Colonic mucosa (tissue), 4 donors: ENCODE measurements around the gene CARHSP1. TPM values are rescaled to one million over a fixed set of nuclear protein-coding genes. Genes with fewer than 3 reads are reported as not detected.
"Not testable (repeated sequence)": the region's sequence is repeated elsewhere in the genome, so short reads cannot be mapped to it uniquely, and the experiment has no call there.

Source experiments
- DNase-seq: peaks from one replicate; pipeline ENCODE4 v3.0.0-alpha.2; 2020
- H3K27ac ChIP-seq: fragments of 200-600 bp; one replicate; pipeline ENCODE4 v1.8.0; 2021
- H3K27me3 ChIP-seq: fragments of 200-600 bp; one replicate; pipeline ENCODE4 v1.8.0; 2021
- H3K36me3 ChIP-seq: fragments of 200-600 bp; one replicate; pipeline ENCODE4 v1.8.0; 2021
- H3K4me1 ChIP-seq: fragments of 200-600 bp; one replicate; pipeline ENCODE4 v1.8.0; 2021; ENCODE audit warnings: mild to moderate bottlenecking
- H3K4me3 ChIP-seq: fragments of 200-600 bp; one replicate; pipeline ENCODE4 v1.8.0; 2021
- H3K9ac ChIP-seq, 2 donors: one replicate each; pipeline ENCODE4 v1.7.0; 2013; ENCODE audit warnings: control low read depth in 2 of 2, low read depth in 2 of 2, low read length in 2 of 2
- H3K9me3 ChIP-seq: fragments of 200-600 bp; one replicate; pipeline ENCODE4 v1.8.0; 2021
- CTCF ChIP-seq: fragments of 200-600 bp; IDR thresholded peaks from one replicate; pipeline ENCODE4 v1.8.0; 2022; ENCODE audit warnings: antibody characterized with exemption, mild to moderate bottlenecking
- intact Hi-C: fragments of 100-400 bp; cut with DNase I; formaldehyde crosslinking; loops from one replicate; pipeline ENCODE4 v1.14.1; 2022
- total RNA-seq, 2 donors: library from RNA; stranded (reverse); fragmentation: NEBNext Ultra II Directional in 1 of 2; extraction: Animal tissue kit (Norgen Biotek cat#: 25700) in 1 of 2; gene quantifications; one replicate each; pipeline ENCODE4 v1.2.1, GENCODE V29; 2021
- donor health status: healthy.
- donor health status: DM: no; HTN: no; CAD: no.
- donor health status: DM: no; HTN: no; CAD: no.

Gene CARHSP1
- total RNA-seq, 2 donors from 2014 or later = 75.7 to 77.9 TPM

DNA sequence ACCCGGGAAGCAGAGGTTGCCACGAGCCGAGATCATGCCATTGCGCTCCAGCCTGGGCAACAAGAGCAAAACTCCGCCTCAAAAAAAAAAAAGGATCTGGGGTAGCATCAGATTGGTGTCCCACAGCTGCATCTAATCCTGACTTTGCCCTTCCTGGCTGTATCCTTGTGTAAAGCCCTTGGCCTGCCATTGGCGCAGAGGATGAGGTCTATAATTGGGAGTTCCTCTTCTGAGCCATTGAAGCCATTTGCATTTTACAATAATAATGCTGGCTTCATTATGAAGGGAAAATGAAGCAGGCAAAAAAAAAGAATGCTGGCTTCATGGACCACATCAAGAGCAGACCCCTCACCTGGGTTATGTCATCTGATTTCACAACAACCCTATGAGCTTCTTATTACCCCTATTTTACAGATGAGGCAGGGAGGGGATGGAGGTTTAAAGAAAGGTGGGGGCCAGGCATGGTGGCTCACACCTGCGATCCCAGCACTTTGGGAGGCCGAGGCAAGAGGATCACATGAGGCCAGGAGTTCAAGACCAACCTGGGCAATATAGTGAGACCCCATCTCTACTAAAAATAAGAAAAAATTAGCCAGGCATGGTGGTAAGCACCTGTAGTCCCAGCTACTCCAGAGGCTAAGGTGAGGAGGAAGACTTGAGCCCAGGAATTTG, 12.2 kb upstream of the CARHSP1 start:
- no peak for DNase-seq
- intact Hi-C loops = loop anchor here (5.0 kb wide), 3 partner anchors 84 to 314 kb away; partner anchors contain the start of genes PMM2 and TMEM186

DNA sequence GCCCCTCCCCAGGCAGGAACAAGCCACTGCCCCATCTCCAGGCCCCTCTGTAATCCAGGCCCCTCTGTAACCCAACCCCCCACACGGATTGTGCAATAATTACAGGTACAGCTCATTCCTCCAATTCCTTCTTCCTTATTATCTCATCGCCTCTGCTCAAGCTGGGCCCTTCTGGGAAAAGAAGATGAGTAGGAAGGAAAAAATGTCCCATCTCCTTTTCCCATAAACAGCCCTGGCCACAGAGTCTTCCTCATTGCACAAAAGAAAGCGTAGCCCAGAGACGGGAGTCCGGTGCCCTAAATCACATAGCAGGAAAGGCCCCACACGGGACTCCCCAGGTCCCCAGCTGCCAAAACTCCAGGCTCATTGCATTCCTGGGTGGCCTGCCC, 9.7 kb upstream of the CARHSP1 start:
- no peak overlapping the region for H3K27ac ChIP-seq
- H3K4me3 ChIP-seq = no peak overlapping the region
- no peaks in the 10 kb centered on the region for H3K9me3 ChIP-seq
- intact Hi-C loops = no loop called here
- no peak overlapping the region for H3K9ac ChIP-seq
- TF ChIP-seq CTCF = no peak
- H3K4me1 ChIP-seq = no peaks in the 10 kb centered on the region
- H3K27me3 ChIP-seq = no peaks in the 10 kb centered on the region
- H3K36me3 ChIP-seq = no peaks in the 10 kb centered on the region
- no peak for DNase-seq

More for the DNA sequence above, 12.2 kb upstream of the CARHSP1 start:
- H3K9me3 ChIP-seq = no peaks in the 10 kb centered on the region
- no peaks in the 10 kb centered on the region for H3K27me3 ChIP-seq
- H3K4me1 ChIP-seq = peaks cover 13% of the 10 kb centered on the region
- H3K27ac ChIP-seq = no peak overlapping the region
- no peak overlapping the region for H3K9ac ChIP-seq
- H3K36me3 ChIP-seq = no peaks in the 10 kb centered on the region
- no peak for TF ChIP-seq CTCF
- no peak overlapping the region for H3K4me3 ChIP-seq

GRCh38 chr16:8877894-8878522, 9.2 kb upstream of the CARHSP1 start:
- intact Hi-C loops = no loop called here
- no peaks in the 10 kb centered on the region for H3K4me1 ChIP-seq
- no peak for TF ChIP-seq CTCF
- no peaks in the 10 kb centered on the region for H3K36me3 ChIP-seq
- no peak overlapping the region for H3K27ac ChIP-seq
- DNase-seq = no peak
- H3K9me3 ChIP-seq = no peaks in the 10 kb centered on the region
- H3K9ac ChIP-seq = no peak overlapping the region
- H3K4me3 ChIP-seq = no peak overlapping the region
- H3K27me3 ChIP-seq = no peaks in the 10 kb centered on the region

DNA sequence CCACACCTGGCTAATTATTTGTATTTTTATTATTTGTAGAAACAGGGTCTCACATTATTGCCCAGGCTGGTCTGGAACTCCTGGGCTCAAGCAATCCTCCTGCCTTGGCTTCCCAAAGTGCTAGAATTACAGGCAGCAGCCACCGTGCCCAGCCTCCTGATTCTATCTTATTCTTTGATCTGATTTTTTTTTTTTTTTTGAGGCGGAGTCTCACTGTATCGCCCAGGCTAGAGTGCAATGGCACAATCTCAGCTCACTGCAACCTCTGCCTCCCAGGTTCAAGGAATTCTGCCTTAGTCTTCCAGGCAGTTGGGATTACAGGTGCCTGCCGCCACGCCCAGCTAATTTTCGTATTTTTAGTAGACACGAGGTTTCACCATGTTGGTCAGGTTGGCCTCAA, 6.5 kb upstream of the CARHSP1 start:
- H3K36me3 ChIP-seq, H3K27ac ChIP-seq, H3K27me3 ChIP-seq, H3K9me3 ChIP-seq, DNase-seq, H3K9ac ChIP-seq, H3K4me1 ChIP-seq, intact Hi-C loops, H3K4me3 ChIP-seq: not testable (repeated sequence)

DNA sequence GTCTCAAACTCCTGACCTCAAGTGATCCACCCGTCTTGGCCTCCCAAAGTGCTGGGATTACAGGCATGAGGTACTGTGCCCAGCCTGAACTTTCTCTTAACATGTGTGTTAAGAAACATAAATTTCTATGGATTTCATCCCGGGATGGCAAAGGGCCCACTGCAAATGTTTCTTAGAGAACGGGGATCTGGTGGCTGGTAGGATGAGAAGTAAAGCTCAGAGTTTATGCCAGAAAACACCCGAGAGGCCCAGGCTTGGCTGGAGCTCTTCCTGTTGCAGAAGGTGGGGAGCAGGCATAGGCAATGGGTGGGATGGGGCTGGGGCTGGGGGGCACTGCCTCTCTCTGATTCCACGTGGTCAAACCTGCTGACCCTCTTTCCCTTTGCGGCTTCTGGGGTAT, 5.6 kb upstream of the CARHSP1 start:
- intact Hi-C loops = no loop called here
- no peaks in the 10 kb centered on the region for H3K36me3 ChIP-seq
- no peak for TF ChIP-seq CTCF
- DNase-seq = no peak
- no peaks in the 10 kb centered on the region for H3K4me1 ChIP-seq
- no peak overlapping the region for H3K4me3 ChIP-seq
- H3K27ac ChIP-seq = no peak overlapping the region
- H3K9ac ChIP-seq = no peak overlapping the region
- H3K9me3 ChIP-seq = no peaks in the 10 kb centered on the region
- H3K27me3 ChIP-seq = no peaks in the 10 kb centered on the region

DNA sequence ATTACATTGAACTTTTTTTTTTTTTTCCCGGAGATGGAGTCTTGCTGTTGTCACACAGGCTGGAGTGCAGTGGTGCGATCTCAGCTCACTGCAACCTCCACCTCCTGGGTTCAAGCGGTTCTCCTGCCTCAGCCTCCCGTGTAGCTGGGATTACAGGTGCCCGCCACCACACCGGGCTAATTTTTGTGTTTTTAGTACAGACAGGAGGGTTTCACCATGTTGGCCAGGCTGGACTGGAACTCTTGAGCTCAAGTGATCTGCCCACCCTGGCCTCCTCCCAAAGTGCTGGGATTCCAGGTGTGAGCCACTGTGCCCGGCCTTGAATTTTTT, 5.0 kb upstream of the CARHSP1 start:
- DNase-seq, H3K9ac ChIP-seq, H3K4me1 ChIP-seq, H3K4me3 ChIP-seq, H3K27me3 ChIP-seq, H3K9me3 ChIP-seq, intact Hi-C loops, H3K36me3 ChIP-seq, H3K27ac ChIP-seq: not testable (repeated sequence)
